Fibroblast of villous mesenchyme (primary cell): Measurements from ENCODE around the gene PLCL2. TPM values are rescaled to one million over a fixed set of nuclear protein-coding genes. Genes with fewer than 3 reads are reported as not detected.

Source experiments
- DNase-seq: peaks from one replicate; pipeline ENCODE4 v3.0.0-alpha.2; 2010; ENCODE audit warnings: low read depth
- H3K4me3 ChIP-seq: 2 replicates; pipeline ENCODE4 v1.5.1; 2011; ENCODE audit warnings: low read depth, mild to moderate bottlenecking, low read length
- CTCF ChIP-seq: IDR thresholded peaks from 2 replicates; pipeline ENCODE4 v1.5.1; 2012; ENCODE audit warnings: low read depth, mild to moderate bottlenecking, low read length; ENCODE audit not compliant: insufficient read depth
- total RNA-seq: library from RNA; depleted of rRNA; stranded (reverse); fragments of >200 nt; gene quantifications from 2 replicates; pipeline ENCODE4 v1.2.3, GENCODE V29; 2012

PLCL2 gene
- total RNA-seq, 1 donor: 5.6 TPM

DNA sequence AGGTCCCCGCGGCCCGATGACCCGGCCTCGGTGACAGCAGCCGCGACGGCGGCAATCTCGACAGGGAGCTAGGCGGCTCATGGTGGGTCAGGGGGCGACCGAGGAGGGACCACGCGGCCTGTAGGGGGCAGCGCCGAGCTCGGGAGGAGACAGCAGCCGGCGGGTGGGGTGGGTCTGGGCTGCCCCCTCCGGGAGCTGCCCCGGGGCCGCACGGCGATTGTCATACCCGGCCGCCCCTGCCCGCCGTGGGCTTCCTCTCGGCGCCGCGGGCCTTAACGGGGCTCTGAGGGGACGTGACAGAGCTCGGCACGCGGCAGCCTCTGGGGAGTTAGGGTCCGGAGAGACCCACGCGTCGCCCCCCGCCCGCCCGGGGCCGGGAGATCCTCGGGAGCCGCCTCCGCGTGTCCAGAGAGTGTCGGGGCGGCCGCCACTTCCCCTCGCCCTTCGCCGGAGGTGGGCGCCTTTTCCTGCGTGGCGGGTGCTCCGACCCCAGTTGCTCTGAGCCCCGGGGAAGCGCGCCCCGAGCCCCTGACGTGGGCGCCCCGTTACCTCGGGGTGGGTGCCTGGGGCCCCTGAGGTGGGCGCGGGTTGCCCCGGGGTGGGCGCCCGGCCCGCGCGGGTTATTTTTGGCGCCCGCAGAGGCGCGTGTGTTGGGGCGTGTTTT lies 539 bp upstream of the PLCL2 start:
- DNase-seq: no peak
- H3K4me3 ChIP-seq: peak overlapping the region; percentile 69
- TF ChIP-seq CTCF: peak; percentile 41

GRCh38 chr3:16885593-16886302 lies 993 bp downstream of the PLCL2 start:
- peak overlapping the region; percentile 69 for H3K4me3 ChIP-seq
- no peak for TF ChIP-seq CTCF
- DNase-seq: no peak

DNA sequence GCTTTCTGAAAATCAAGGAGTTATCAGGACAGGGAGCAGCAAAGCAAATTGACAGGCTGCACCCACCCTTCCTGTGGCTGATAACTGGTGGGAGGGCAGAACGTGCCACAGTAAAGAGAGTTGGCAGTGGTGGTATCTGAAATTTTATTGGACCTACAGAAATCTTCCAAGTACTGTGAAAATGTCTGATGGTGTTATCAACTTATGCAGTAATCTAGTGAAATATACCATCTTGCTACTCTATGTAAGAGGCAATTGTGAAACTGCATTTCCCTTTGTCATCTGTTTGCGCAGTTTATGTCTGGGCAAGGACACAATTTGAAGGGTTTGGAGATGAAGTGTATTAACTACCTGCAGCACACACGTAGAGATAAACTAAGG lies 1.5 kb downstream of the PLCL2 start:
- TF ChIP-seq CTCF: no peak
- peak; percentile 23 for DNase-seq
- H3K4me3 ChIP-seq: peak overlapping the region; percentile 69

DNA sequence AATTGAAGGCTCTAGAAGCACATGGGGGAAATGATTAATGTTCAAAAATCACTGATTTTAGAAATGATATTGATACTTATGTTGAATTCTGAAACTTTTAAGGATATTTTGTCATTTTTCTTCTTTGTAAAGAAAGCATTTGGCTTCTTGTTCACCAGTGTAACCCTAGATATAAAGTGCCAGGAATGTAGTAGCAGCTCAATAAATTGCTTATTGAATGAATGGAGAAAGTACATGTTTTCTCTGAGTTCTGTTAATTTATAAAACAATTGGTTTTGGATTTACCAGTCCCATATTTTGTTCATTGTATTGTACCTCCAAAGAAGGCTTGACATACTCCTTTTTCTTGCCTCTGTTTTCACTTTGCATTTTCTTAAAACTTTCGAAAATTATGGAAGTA lies 2.4 kb downstream of the PLCL2 start:
- TF ChIP-seq CTCF: no peak
- DNase-seq: no peak
- H3K4me3 ChIP-seq: no peak overlapping the region

GRCh38 chr3:16888356-16888755 lies 3.6 kb downstream of the PLCL2 start:
- H3K4me3 ChIP-seq: no peak overlapping the region
- no peak for TF ChIP-seq CTCF
- no peak for DNase-seq

- no peak for TF ChIP-seq CTCF
- no peak overlapping the region for H3K4me3 ChIP-seq
- DNase-seq: no peak
These were observed 4.2 kb downstream of the PLCL2 start for GRCh38 chr3:16888785-16889607.
